Stimulated activated CD8-positive, alpha-beta memory T cell treated with anti-CD3 and anti-CD28 coated beads, Interleukin-12 subunit alpha, Interleukin-12 subunit beta, amount 100 ng/mL, for 1 hour (primary cell): ENCODE results near the gene MCHR1.
"Not testable (repeated sequence)": the region's sequence is repeated elsewhere in the genome, so short reads cannot be mapped to it uniquely, and the experiment has no call there.

Source experiments
- DNase-seq: peaks from one replicate; pipeline ENCODE4 v3.0.0-alpha.2; 2020; ENCODE audit warnings: low read depth

MCHR1 gene

DNA sequence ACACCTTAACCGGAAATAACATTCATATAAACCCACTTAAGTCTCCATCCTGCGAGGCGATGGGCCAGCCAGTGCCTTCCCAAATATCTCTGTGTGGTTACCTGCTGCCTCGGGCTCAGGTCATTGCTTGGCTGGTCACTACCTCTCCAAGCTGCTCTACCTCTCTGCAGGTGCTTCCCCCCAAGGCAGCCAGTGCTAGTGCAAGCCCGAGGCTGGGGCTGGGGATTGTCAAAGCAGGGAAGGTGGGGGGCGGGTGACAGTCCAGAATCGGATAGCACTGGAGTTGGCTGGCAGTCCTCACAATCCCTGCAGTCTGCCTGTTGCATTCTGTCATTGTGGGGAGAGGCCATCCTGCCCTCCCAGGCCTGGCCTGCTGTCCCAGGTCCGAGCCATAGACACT lies 11.1 kb downstream of the MCHR1 start:
- DNase-seq, result no peak

GRCh38 chr22:40691532-40691931 lies 12.2 kb downstream of the MCHR1 start:
- DNase-seq, result no peak

GRCh38 chr22:40694411-40694810 lies 15.1 kb downstream of the MCHR1 start:
- DNase-seq, result no peak

DNA sequence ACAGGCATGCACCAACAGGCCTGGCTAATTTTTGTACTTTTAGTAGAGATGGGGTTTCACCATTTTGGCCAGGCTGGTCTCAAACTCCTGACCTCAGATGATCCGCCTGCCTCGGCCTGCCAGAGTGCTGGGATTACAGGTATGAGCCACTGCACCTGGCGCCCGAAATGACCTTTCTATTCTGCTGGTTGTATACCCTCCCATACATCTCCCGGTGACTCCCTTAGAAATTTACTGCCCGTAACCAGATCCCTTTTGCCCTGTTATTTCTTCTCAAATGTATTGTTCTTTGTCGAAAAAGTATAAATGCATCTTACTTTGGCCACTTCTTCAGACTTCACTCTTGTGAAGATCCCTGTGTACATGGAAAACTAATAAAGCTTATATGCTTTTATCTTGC lies 22.0 kb downstream of the MCHR1 start:
- no peak for DNase-seq

DNA sequence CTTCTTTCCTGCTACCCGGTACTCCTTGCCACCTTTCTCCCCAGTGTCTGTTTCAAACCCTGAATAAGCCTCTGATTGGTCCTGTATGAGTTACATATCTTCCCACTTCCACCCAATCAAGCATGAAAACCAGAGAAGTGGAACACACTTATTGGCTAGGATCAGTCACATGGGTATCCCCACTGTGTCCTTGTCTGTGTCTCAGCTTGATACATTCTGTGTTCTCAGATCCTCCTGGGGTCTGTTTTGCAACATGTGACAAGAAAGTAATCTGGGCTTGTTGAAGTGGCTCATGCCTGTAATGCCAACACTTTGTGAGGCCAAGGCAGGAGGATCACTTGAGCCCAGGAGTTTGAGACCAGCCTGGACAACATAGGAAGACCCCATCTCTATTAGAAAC lies 23.9 kb downstream of the MCHR1 start:
- no peak for DNase-seq

DNA sequence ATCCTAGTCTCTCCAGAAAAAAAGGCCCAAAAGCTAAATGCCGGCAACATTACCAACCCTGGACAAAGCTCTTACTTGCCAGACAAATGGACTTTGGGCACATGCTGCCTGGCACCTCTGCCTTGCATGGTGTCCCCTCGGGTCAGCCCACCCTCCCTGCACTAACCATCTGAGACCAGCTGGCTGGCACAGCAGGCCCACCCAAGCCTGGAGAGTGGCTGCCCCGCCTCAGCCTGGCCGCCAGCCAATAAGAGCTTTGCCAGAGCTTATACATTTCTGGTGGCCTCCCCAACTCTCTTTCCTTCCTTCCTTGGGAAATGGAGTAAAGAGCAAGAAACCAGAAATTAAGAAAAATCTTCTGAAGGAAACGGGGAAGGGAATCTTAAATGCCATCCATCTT lies 24.5 kb downstream of the MCHR1 start:
- DNase-seq, result no peak

DNA sequence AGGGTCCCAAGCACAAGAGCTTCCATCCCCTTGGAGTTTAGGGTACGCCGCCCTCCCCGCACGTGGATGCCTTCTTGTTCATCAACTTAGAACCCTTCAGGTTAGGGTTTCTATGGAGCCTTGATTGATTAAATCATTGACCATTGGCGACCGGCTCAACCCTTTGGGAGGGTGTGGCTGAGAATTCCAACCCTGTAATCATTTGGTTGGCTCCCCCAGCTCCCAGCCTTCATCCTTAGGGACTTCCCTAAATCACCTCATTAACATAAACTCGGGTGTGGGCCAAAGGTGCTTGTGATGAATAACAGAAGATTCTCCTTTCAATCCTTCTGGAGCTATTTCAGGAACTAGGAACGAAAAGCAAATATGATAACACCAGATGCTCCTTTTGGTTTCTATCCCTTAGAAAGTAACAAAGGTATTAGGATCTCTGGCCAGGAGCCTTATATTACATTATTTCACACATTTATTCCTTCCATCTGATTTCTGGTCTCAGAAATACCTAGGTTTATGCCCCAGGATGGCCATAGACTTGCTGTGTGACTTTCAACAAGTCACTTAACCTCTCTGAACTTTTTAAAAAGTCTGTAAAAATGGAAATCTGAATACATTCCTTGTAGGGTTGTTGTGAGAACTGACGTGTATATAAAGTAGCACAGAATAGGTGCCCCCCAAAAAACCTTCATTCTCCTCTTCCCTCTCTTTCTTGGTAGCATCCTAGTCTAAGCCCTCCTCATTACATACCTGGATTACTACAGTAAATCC lies 26.8 kb downstream of the MCHR1 start:
- DNase-seq, result no peak

DNA sequence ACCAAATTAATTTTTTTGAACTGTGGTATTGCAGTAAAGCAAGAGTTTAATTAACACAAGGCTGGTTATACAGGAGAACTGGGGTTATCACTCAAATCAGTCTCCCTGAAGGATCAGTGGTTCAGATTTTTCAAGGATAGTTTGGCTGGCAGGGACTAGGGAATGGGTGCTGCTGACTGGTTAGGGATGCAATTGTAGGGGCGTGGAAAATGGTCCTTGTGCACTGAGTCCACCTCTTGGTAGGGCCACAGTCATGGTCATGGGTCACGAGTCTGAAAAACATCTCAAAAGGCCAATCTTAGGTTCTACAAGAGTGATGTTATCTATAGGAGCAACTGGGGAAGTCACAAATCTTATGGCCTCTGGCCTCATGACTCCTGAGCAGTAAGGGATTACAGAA lies 27.9 kb downstream of the MCHR1 start:
- DNase-seq, result no peak

GRCh38 chr22:40708177-40708576 lies 28.9 kb downstream of the MCHR1 start:
- DNase-seq, result no peak

GRCh38 chr22:40709752-40710413 lies 30.6 kb downstream of the MCHR1 start:
- DNase-seq, result no peak

GRCh38 chr22:40712311-40712710 lies 33.0 kb downstream of the MCHR1 start:
- DNase-seq, result no peak

DNA sequence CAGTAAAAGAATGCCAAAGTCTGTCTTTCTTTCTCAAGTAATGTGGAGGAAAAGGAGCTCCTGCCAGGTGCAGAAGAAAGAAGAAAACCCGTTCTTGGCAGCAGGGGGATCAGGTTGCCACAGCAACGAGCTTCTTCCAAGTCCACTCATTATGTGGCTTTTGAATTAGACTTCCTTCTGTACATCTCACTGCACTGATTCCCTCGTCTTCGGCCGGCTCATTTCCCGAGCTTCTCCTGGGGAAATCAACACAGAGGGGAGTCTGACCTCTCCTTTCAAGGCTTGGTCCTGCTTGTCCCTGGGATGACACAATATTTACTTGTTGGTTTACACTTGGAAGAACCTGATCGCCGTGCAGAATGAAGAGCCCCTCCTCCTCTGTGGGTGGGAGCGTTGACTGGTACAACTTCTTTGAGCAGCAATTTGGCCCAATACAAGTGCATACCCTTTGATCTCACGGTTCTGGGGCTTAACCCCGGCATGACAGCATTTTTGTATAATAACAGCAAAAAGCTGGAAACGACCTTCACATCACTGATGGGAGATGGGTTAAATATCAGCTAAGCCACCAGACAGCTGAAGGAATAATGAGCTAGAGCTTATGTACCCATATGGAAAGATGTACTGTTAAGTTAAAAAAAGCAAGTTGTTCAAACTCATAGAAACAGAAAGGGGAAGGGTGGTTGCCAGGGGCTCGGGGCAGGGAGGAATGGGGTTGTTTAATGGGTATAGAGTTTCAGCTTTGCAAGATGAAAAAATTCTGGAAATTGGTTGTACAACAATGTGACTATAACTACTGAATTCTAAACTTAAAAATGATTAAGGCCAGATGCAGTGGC lies 35.4 kb downstream of the MCHR1 start:
- DNase-seq, result no peak

DNA sequence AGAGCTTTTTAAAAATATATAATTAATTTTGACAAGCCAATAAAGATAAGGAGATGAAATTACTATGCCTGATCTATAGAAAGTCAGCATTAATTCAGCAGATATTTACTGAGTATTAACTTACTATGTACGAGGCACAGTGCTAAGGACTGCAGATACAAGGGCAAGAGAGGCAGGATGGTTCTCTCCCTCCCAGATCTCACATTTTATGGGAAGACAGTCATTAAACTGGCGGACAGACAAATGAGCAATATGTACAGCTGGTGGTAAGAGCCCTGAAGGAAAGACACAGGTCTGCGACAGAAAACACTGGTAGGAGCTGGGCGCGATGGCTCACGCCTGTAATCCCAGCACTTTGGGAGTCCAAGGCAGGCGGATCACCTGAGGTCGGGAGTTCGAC lies 36.8 kb downstream of the MCHR1 start:
- no peak for DNase-seq

GRCh38 chr22:40717657-40718056 lies 38.4 kb downstream of the MCHR1 start:
- not testable (repeated sequence) for DNase-seq

- DNase-seq, result no peak
These were observed 39.2 kb downstream of the MCHR1 start for GRCh38 chr22:40718250-40719204.

DNA sequence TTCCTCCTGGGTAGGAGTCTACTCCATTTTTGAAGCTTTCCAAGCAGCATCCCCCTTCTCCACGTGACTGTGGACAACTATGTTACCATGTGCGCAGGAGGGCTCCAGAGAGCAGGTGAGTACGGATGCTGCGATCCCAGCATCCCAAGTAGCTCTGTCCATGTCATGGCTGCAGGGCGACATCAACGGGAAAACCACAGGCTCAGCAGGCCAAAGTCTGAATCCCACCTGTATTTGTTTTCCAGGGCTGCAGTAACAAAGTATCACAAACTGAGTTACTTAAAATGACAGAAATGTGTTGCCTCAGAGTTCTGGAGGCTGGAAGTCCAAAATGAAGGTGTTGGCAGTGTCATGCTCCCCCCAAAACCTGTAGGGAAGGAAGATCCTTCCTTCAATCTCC lies 40.3 kb downstream of the MCHR1 start:
- no peak for DNase-seq

- not testable (repeated sequence) for DNase-seq
These were observed 40.9 kb downstream of the MCHR1 start for GRCh38 chr22:40720156-40720537.

DNA sequence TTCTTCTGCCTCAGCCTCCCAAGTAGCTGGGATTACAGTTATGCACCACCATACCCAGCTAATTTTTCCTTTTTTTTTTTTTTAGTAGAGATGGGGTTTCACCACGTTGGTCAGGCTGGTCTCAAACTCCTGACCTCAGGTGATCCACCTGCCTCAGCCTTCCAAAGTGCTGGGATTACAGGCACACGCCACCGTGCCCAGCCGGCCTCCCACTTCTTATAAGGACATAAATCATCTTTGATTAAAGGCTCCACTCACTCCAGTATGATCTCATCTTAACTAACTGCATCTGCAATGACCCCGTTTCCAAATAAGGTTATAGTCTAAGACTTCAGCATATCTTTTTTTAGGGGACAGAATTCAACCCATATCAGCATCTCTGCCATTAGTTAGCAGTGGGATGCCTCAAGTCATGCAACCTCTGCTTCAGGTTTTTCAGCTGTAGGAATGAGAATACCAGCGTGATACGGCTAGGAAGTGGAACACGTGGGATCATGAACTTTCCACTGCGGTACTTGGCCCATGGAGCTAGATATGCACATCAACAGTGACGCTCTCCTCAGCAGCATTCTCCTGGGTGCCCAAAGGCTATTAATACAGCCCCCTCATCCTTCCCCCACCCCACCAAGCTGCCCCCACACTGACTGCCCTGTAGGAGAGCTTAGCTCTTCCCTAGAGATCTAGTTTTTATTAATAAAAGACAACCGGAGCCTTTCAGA lies 41.4 kb downstream of the MCHR1 start:
- no peak for DNase-seq

GRCh38 chr22:40721266-40721665 lies 42.0 kb downstream of the MCHR1 start:
- no peak for DNase-seq

GRCh38 chr22:40723396-40723933 lies 44.2 kb downstream of the MCHR1 start:
- no peak for DNase-seq

- DNase-seq, result no peak
These were observed 47.2 kb downstream of the MCHR1 start for GRCh38 chr22:40726514-40726913.
